WTC11 (cell line): ENCODE results near the gene MET. TPM values are rescaled to one million over a fixed set of nuclear protein-coding genes. Genes with fewer than 3 reads are reported as not detected.

ENCODE experiments used
- ATAC-seq: fragments of 200-7000 bp; cut with Tn5 transposase; 2 replicates; pipeline ENCODE4 v1.10.0; 2021; ENCODE audit warnings: mild to moderate bottlenecking, moderate library complexity
- CTCF ChIA-PET: fragments of 300-600 bp; sonication (Branson Sonifier 250); formaldehyde crosslinking; loops from one replicate; lab custom pipeline; 2021; ENCODE audit warnings: antibody characterized with exemption; lab: Charles Lee
- POLR2A ChIA-PET: fragments of 350-600 bp; sonication (Branson Sonifier 250); formaldehyde crosslinking; loops from one replicate; lab custom pipeline; 2021; ENCODE audit warnings: antibody characterized with exemption; lab: Charles Lee
- DNase-seq: peaks from one replicate; pipeline ENCODE4 v3.0.0; 2021; ENCODE audit warnings: low spot score
- H3K27ac Mint-ChIP-seq: 2 replicates; pipeline ENCODE4 v1.8.0; 2021; ENCODE audit warnings: mixed read lengths
- H3K27me3 Mint-ChIP-seq: 2 replicates; pipeline ENCODE4 v1.8.0; 2021; ENCODE audit warnings: low read depth, mild to moderate bottlenecking, moderate library complexity, mixed read lengths
- H3K36me3 Mint-ChIP-seq: 2 replicates; pipeline ENCODE4 v1.8.0; 2021; ENCODE audit warnings: mixed read lengths
- H3K4me1 Mint-ChIP-seq: 2 replicates; pipeline ENCODE4 v1.8.0; 2022; ENCODE audit warnings: mixed read lengths
- H3K4me3 Mint-ChIP-seq: 2 replicates; pipeline ENCODE4 v1.8.0; 2021; ENCODE audit warnings: mild to moderate bottlenecking, moderate library complexity, mixed read lengths
- H3K9me3 Mint-ChIP-seq: 2 replicates; pipeline ENCODE4 v1.8.0; 2021; ENCODE audit warnings: mixed read lengths
- CBFB ChIP-seq: sonication (generic); formaldehyde crosslinking; IDR thresholded peaks from 2 replicates; pipeline ENCODE4 v1.8.1; 2022; ENCODE audit warnings: mild to moderate bottlenecking, low read depth, missing genetic modification reagents
- ELF4 ChIP-seq: sonication (generic); formaldehyde crosslinking; IDR thresholded peaks from 2 replicates; pipeline ENCODE4 v1.8.1; 2022; ENCODE audit warnings: low read depth, mild to moderate bottlenecking, moderate library complexity, missing genetic modification reagents
- FOXJ3 ChIP-seq: sonication (generic); formaldehyde crosslinking; IDR thresholded peaks from 2 replicates; pipeline ENCODE4 v1.9.0; 2021; ENCODE audit warnings: missing genetic modification reagents, mild to moderate bottlenecking, borderline replicate concordance
- GABPB1 ChIP-seq: sonication (generic); formaldehyde crosslinking; IDR thresholded peaks from 2 replicates; pipeline ENCODE4 v1.8.1; 2023; ENCODE audit warnings: mild to moderate bottlenecking, missing genetic modification reagents
- HMGA2 ChIP-seq: fragments of 250-450 bp; sonication (Bioruptor Pico); IDR thresholded peaks from 2 replicates; pipeline ENCODE4 v1.4.0; 2021; ENCODE audit warnings: mild to moderate bottlenecking, moderate library complexity
- JAZF1 ChIP-seq: fragments of 250-450 bp; sonication (Bioruptor Pico); IDR thresholded peaks from 2 replicates; pipeline ENCODE4 v1.9.0; 2021; ENCODE audit warnings: moderate library complexity, mild to moderate bottlenecking, inconsistent platforms
- MXD4 ChIP-seq: fragments of 250-450 bp; sonication (Bioruptor Pico); IDR thresholded peaks from 2 replicates; pipeline ENCODE4 v1.8.0; 2021; ENCODE audit warnings: mild to moderate bottlenecking, moderate library complexity, borderline replicate concordance
- MYBL2 ChIP-seq: sonication (generic); formaldehyde crosslinking; IDR thresholded peaks from 2 replicates; pipeline ENCODE4 v1.8.1; 2023; ENCODE audit warnings: mild to moderate bottlenecking, moderate library complexity, missing genetic modification reagents
- NFE2L1 ChIP-seq: sonication (generic); formaldehyde crosslinking; IDR thresholded peaks from 2 replicates; pipeline ENCODE4 v1.8.1; 2023; ENCODE audit warnings: missing genetic modification reagents
- SMAD3 ChIP-seq: sonication (generic); formaldehyde crosslinking; IDR thresholded peaks from 2 replicates; pipeline ENCODE4 v1.8.0; 2022; ENCODE audit warnings: missing genetic modification reagents, mild to moderate bottlenecking, borderline replicate concordance
- SMAD4 ChIP-seq: sonication (generic); formaldehyde crosslinking; IDR thresholded peaks from 2 replicates; pipeline ENCODE4 v1.8.0; 2022; ENCODE audit warnings: mild to moderate bottlenecking, missing genetic modification reagents
- SOX15 ChIP-seq: fragments of 250-450 bp; sonication (Bioruptor Pico); IDR thresholded peaks from 2 replicates; pipeline ENCODE4 v1.9.0; 2021; ENCODE audit warnings: mild to moderate bottlenecking
- ZNF396 ChIP-seq: fragments of 250-450 bp; sonication (Bioruptor Pico); IDR thresholded peaks from 2 replicates; pipeline ENCODE4 v1.8.0; 2021; ENCODE audit warnings: mild to moderate bottlenecking, moderate library complexity, borderline replicate concordance
- ZNF416 ChIP-seq: fragments of 250-450 bp; sonication (Bioruptor Pico); IDR thresholded peaks from 2 replicates; pipeline ENCODE4 v1.9.0; 2021; ENCODE audit warnings: mild to moderate bottlenecking, inconsistent platforms
- total RNA-seq: library from RNA; stranded (reverse); gene quantifications from 3 replicates; pipeline ENCODE4 v1.2.3, GENCODE V29; 2021
- TF ChIP-seq, protein P1 (sequence below): sonication (generic); formaldehyde crosslinking; IDR thresholded peaks from 2 replicates; pipeline ENCODE4 v1.8.1; 2023; ENCODE audit warnings: mild to moderate bottlenecking, missing genetic modification reagents
- TF ChIP-seq, protein P2 (sequence below): fragments of 250-450 bp; sonication (Bioruptor Pico); IDR thresholded peaks from 2 replicates; pipeline ENCODE4 v1.8.0; 2021; ENCODE audit warnings: mild to moderate bottlenecking
- TF ChIP-seq, protein P3 (sequence below): fragments of 250-450 bp; sonication (Bioruptor Pico); IDR thresholded peaks from 2 replicates; pipeline ENCODE4 v2.1.2; 2022; ENCODE audit warnings: mild to moderate bottlenecking, moderate library complexity
- TF ChIP-seq, protein P4 (sequence below): sonication (generic); formaldehyde crosslinking; IDR thresholded peaks from 2 replicates; pipeline ENCODE4 v1.8.1; 2022; ENCODE audit warnings: missing genetic modification reagents, borderline replicate concordance
- TF ChIP-seq, protein P5 (sequence below): sonication (generic); formaldehyde crosslinking; conservative IDR thresholded peaks from 2 replicates; pipeline ENCODE4 v1.8.1; 2023; ENCODE audit warnings: mild to moderate bottlenecking, low read depth, missing genetic modification reagents, moderate library complexity
- TF ChIP-seq, protein P6 (sequence below): fragments of 250-450 bp; sonication (Bioruptor Pico); conservative IDR thresholded peaks from 2 replicates; pipeline ENCODE4 v1.9.0; 2021; ENCODE audit warnings: mild to moderate bottlenecking
- TF ChIP-seq, protein P7 (sequence below): sonication (generic); formaldehyde crosslinking; IDR thresholded peaks from 2 replicates; pipeline ENCODE4 v1.8.1; 2022; ENCODE audit warnings: mild to moderate bottlenecking, moderate library complexity, missing genetic modification reagents
- TF ChIP-seq, protein P8 (sequence below): sonication (generic); formaldehyde crosslinking; IDR thresholded peaks from 2 replicates; pipeline ENCODE4 v1.8.1; 2023; ENCODE audit warnings: mild to moderate bottlenecking, missing genetic modification reagents, moderate library complexity

MET gene
- total RNA-seq, 1 experiment from 2014 or later = 9.4 TPM

DNA sequence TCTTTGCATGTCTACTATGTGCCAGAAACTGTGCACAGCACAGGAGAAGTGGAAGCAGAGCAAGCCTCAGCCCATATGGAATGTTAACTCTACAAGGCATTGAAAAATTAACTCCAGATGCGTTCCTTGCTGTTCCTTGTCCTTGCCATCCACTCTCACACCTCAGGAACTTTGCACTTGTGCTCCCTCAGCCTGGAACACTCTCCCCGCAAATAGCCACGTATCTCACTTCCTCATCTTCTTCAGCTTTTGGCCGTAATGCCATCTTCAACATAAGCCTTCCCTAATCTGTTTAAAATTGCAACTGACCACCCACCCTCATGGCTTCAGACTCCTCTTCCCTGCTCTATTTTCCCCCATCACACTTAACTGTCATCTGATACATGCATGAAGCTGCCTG, 107.2 kb downstream of the MET start:
- no peak for DNase-seq
- Mint-ChIP-seq H3K36me3 (peaks cover 4% of the 10 kb centered on the region; the same call in 1 of the 2 replicates), H3K27me3 (peaks cover 27% of the 10 kb centered on the region), H3K9me3 (no peaks in the 10 kb centered on the region), H3K4me1 (peaks cover 40% of the 10 kb centered on the region), H3K4me3 (no peak overlapping the region), H3K27ac (no peak overlapping the region)
- ChIA-PET POLR2A (no interaction called here), CTCF (no interaction called here)
- ATAC-seq = no peak
- TF ChIP-seq SMAD3 = no peak
- TF ChIP-seq SOX15 (CRISPR knock-in tag) = no peak
- TF ChIP-seq, protein P1, sequence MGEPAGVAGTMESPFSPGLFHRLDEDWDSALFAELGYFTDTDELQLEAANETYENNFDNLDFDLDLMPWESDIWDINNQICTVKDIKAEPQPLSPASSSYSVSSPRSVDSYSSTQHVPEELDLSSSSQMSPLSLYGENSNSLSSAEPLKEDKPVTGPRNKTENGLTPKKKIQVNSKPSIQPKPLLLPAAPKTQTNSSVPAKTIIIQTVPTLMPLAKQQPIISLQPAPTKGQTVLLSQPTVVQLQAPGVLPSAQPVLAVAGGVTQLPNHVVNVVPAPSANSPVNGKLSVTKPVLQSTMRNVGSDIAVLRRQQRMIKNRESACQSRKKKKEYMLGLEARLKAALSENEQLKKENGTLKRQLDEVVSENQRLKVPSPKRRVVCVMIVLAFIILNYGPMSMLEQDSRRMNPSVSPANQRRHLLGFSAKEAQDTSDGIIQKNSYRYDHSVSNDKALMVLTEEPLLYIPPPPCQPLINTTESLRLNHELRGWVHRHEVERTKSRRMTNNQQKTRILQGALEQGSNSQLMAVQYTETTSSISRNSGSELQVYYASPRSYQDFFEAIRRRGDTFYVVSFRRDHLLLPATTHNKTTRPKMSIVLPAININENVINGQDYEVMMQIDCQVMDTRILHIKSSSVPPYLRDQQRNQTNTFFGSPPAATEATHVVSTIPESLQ = no peak
- TF ChIP-seq, protein P2, sequence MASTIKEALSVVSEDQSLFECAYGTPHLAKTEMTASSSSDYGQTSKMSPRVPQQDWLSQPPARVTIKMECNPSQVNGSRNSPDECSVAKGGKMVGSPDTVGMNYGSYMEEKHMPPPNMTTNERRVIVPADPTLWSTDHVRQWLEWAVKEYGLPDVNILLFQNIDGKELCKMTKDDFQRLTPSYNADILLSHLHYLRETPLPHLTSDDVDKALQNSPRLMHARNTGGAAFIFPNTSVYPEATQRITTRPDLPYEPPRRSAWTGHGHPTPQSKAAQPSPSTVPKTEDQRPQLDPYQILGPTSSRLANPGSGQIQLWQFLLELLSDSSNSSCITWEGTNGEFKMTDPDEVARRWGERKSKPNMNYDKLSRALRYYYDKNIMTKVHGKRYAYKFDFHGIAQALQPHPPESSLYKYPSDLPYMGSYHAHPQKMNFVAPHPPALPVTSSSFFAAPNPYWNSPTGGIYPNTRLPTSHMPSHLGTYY (CRISPR knock-in tag) = no peak
- no peak for TF ChIP-seq CBFB (CRISPR knock-in tag)
- TF ChIP-seq MYBL2 (CRISPR knock-in tag) = no peak
- TF ChIP-seq GABPB1 (CRISPR knock-in tag) = no peak
- TF ChIP-seq, protein P3, sequence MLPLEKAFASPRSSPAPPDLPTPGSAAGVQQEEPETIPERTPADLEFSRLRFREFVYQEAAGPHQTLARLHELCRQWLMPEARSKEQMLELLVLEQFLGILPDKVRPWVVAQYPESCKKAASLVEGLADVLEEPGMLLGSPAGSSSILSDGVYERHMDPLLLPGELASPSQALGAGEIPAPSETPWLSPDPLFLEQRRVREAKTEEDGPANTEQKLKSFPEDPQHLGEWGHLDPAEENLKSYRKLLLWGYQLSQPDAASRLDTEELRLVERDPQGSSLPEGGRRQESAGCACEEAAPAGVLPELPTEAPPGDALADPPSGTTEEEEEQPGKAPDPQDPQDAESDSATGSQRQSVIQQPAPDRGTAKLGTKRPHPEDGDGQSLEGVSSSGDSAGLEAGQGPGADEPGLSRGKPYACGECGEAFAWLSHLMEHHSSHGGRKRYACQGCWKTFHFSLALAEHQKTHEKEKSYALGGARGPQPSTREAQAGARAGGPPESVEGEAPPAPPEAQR (CRISPR knock-in tag) = no peak
- TF ChIP-seq, protein P4, sequence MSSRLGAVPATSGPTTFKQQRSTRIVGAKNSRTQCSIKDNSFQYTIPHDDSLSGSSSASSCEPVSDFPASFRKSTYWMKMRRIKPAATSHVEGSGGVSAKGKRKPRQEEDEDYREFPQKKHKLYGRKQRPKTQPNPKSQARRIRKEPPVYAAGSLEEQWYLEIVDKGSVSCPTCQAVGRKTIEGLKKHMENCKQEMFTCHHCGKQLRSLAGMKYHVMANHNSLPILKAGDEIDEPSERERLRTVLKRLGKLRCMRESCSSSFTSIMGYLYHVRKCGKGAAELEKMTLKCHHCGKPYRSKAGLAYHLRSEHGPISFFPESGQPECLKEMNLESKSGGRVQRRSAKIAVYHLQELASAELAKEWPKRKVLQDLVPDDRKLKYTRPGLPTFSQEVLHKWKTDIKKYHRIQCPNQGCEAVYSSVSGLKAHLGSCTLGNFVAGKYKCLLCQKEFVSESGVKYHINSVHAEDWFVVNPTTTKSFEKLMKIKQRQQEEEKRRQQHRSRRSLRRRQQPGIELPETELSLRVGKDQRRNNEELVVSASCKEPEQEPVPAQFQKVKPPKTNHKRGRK = no peak
- no peak for TF ChIP-seq ZNF416
- no peak for TF ChIP-seq JAZF1
- TF ChIP-seq, protein P5, sequence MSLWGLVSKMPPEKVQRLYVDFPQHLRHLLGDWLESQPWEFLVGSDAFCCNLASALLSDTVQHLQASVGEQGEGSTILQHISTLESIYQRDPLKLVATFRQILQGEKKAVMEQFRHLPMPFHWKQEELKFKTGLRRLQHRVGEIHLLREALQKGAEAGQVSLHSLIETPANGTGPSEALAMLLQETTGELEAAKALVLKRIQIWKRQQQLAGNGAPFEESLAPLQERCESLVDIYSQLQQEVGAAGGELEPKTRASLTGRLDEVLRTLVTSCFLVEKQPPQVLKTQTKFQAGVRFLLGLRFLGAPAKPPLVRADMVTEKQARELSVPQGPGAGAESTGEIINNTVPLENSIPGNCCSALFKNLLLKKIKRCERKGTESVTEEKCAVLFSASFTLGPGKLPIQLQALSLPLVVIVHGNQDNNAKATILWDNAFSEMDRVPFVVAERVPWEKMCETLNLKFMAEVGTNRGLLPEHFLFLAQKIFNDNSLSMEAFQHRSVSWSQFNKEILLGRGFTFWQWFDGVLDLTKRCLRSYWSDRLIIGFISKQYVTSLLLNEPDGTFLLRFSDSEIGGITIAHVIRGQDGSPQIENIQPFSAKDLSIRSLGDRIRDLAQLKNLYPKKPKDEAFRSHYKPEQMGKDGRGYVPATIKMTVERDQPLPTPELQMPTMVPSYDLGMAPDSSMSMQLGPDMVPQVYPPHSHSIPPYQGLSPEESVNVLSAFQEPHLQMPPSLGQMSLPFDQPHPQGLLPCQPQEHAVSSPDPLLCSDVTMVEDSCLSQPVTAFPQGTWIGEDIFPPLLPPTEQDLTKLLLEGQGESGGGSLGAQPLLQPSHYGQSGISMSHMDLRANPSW (CRISPR knock-in tag) = no peak
- TF ChIP-seq ZNF396 (CRISPR knock-in tag) = no peak
- TF ChIP-seq, protein P6, sequence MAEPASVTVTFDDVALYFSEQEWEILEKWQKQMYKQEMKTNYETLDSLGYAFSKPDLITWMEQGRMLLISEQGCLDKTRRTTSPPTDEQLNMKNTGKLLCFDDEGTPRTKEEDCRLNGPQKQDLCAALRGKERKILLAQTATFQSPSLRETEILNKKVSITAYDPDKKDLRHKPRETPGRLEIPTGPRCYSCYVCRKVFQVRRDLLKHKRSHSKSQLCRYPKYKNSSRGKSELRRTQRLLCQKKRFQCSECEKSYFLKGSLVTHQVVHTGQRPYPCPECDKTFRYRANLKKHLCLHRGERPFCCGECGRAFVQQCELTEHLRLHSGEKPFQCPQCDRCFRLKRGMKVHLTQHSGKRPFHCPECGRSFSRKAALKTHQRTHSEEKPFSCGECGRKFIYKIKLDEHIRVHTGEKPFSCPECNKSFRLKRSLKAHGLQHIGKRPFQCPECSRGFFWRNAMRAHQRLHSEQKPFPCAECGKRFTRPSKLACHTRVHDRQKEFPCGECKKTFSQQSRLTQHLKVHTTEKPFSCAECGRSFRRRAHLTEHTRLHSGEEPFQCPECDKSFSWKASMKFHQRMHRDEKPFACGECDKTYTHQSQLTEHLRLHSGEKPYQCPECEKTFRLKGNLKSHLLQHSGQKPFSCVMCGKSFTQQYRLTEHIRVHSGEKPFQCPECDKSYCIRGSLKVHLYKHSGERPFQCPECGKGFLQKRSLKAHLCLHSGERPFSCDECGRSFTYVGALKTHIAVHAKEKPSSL (CRISPR knock-in tag) = no peak
- no peak for TF ChIP-seq FOXJ3 (CRISPR knock-in tag)

DNA sequence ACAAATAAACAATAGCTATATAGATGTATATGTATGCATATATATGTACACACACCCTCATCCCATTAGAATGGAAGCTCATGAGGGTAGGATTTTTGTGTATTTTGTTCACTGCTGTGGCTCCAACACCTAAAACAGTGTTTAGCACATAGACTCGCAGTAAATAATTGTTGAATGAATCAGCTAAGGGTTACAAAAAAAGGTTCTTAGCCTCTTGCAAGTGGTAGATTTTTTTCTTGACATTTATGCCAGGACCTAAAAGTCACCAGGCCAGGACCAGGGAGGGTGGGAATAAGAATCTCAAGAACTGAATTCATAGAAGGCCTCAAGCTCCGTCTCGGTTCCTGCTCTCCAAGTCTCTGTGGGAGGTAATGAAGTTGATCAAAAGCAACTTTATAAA, 107.9 kb downstream of the MET start:
- CTCF ChIA-PET = no interaction called here
- no peaks in the 10 kb centered on the region for H3K9me3 Mint-ChIP-seq
- no peak for TF ChIP-seq MXD4 (CRISPR knock-in tag)
- TF ChIP-seq, protein P7, sequence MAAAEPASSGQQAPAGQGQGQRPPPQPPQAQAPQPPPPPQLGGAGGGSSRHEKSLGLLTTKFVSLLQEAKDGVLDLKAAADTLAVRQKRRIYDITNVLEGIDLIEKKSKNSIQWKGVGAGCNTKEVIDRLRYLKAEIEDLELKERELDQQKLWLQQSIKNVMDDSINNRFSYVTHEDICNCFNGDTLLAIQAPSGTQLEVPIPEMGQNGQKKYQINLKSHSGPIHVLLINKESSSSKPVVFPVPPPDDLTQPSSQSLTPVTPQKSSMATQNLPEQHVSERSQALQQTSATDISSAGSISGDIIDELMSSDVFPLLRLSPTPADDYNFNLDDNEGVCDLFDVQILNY (CRISPR knock-in tag) = no peak
- no peak for TF ChIP-seq ELF4
- no peak for TF ChIP-seq NFE2L1 (CRISPR knock-in tag)
- TF ChIP-seq, protein P8, sequence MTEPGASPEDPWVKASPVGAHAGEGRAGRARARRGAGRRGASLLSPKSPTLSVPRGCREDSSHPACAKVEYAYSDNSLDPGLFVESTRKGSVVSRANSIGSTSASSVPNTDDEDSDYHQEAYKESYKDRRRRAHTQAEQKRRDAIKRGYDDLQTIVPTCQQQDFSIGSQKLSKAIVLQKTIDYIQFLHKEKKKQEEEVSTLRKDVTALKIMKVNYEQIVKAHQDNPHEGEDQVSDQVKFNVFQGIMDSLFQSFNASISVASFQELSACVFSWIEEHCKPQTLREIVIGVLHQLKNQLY = no peak
- TF ChIP-seq SMAD4 (CRISPR knock-in tag) = no peak
- TF ChIP-seq HMGA2 (CRISPR knock-in tag) = no peak

More for the DNA sequence above, 107.9 kb downstream of the MET start:
- Mint-ChIP-seq H3K36me3 (0 out of 2 replicates have a peak, but pooled peaks cover 2% of the 10 kb centered on the region), H3K27me3 (peaks cover 20% of the 10 kb centered on the region), H3K4me1 (peaks cover 40% of the 10 kb centered on the region), H3K27ac (no peak overlapping the region), H3K4me3 (no peak overlapping the region)
- POLR2A ChIA-PET = no interaction called here
- DNase-seq (no peak), ATAC-seq (no peak)
